ENCODE measurements around the gene DPM2.
A peak's percentile ranks its signal among the peaks of the same experiment; 100 is the strongest.

Gene DPM2

GRCh38 chr9:127893392-127893791, 44.3 kb downstream of the DPM2 start:
- no peak for DNase-seq (ENCODE audit: low read depth in 1 of 2, low spot score in 1 of 2)
- Histone ChIP-seq H3K4me3 (replicated peaks; ENCODE audit: insufficient read depth, low read length) (no peak overlapping the region), H3K27me3 (ENCODE audit: insufficient read depth, poor library complexity, severe bottlenecking) (no peaks in the 10 kb centered on the region), H3K27ac (replicated peaks) (no peak overlapping the region)
- TF ChIP-seq POLR2AphosphoS5 (IDR thresholded peaks at IDR 0.05; ENCODE audit: low read depth): no peak
- no peak for TF ChIP-seq REST (IDR thresholded peaks at IDR 0.05; ENCODE audit: insufficient replicate concordance, low read depth)
- no peak for TF ChIP-seq SPI1 (IDR thresholded peaks at IDR 0.05; ENCODE audit: borderline replicate concordance, low read depth)

GRCh38 chr9:127892831-127893230, 44.8 kb downstream of the DPM2 start:
- DNase-seq (ENCODE audit: low read depth in 1 of 2, low spot score in 1 of 2): no peak
- no peak overlapping the region for H3K27ac ChIP-seq (replicated peaks)
- H3K4me3 ChIP-seq (replicated peaks; ENCODE audit: insufficient read depth, low read length): no peak overlapping the region
- TF ChIP-seq CTCF (IDR thresholded peaks at IDR 0.05; ENCODE audit: insufficient read depth, low read length) (no peak), POLR2AphosphoS5 (IDR thresholded peaks at IDR 0.05; ENCODE audit: low read depth) (no peak), REST (IDR thresholded peaks at IDR 0.05; ENCODE audit: insufficient replicate concordance, low read depth) (no peak), GABPA (IDR thresholded peaks at IDR 0.05; ENCODE audit: low read depth) (no peak), SPI1 (IDR thresholded peaks at IDR 0.05; ENCODE audit: borderline replicate concordance, low read depth) (no peak)
- no peaks in the 10 kb centered on the region for H3K27me3 ChIP-seq (ENCODE audit: insufficient read depth, poor library complexity, severe bottlenecking)

GRCh38 chr9:127890053-127890452, 47.6 kb downstream of the DPM2 start:
- H3K27ac ChIP-seq (replicated peaks): no peak overlapping the region
- H3K4me3 ChIP-seq (replicated peaks; ENCODE audit: insufficient read depth, low read length): no peak overlapping the region
- TF ChIP-seq SPI1 (IDR thresholded peaks at IDR 0.05; ENCODE audit: borderline replicate concordance, low read depth) (no peak), POLR2AphosphoS5 (IDR thresholded peaks at IDR 0.05; ENCODE audit: low read depth) (no peak), REST (IDR thresholded peaks at IDR 0.05; ENCODE audit: insufficient replicate concordance, low read depth) (no peak), CTCF (IDR thresholded peaks at IDR 0.05; ENCODE audit: insufficient read depth, low read length) (no peak), GABPA (IDR thresholded peaks at IDR 0.05; ENCODE audit: low read depth) (no peak)
- no peaks in the 10 kb centered on the region for H3K27me3 ChIP-seq (ENCODE audit: insufficient read depth, poor library complexity, severe bottlenecking)
- no peak for DNase-seq (ENCODE audit: low read depth in 1 of 2, low spot score in 1 of 2)

GRCh38 chr9:127887792-127888191, 49.9 kb downstream of the DPM2 start:
- H3K27me3 ChIP-seq (ENCODE audit: insufficient read depth, poor library complexity, severe bottlenecking): no peaks in the 10 kb centered on the region
- no peak for TF ChIP-seq POLR2AphosphoS5 (IDR thresholded peaks at IDR 0.05; ENCODE audit: low read depth)
- peak; percentile 12 for TF ChIP-seq CTCF (IDR thresholded peaks at IDR 0.05; ENCODE audit: insufficient read depth, low read length)
- TF ChIP-seq SPI1 (IDR thresholded peaks at IDR 0.05; ENCODE audit: borderline replicate concordance, low read depth): no peak
- H3K4me3 ChIP-seq (replicated peaks; ENCODE audit: insufficient read depth, low read length): no peak overlapping the region
- H3K27ac ChIP-seq (replicated peaks): no peak overlapping the region
- no peak for DNase-seq (ENCODE audit: low read depth in 1 of 2, low spot score in 1 of 2)
